ENCODE results near the gene ALPP.
"Not testable (repeated sequence)": the region's sequence is repeated elsewhere in the genome, so short reads cannot be mapped to it uniquely, and the experiment has no call there.

ALPP gene

GRCh38 chr2:232407428-232408150 is 29.0 kb downstream of the ALPP start:
- not testable (repeated sequence) for DNase-seq

- not testable (repeated sequence) for DNase-seq
Observed at GRCh38 chr2:232408269-232408668, 29.7 kb downstream of the ALPP start.

GRCh38 chr2:232409617-232410016 is 31.1 kb downstream of the ALPP start:
- not testable (repeated sequence) for DNase-seq

- DNase-seq = no peak
Observed at GRCh38 chr2:232410238-232410900, 31.8 kb downstream of the ALPP start.

- no peak for DNase-seq
Observed at GRCh38 chr2:232411901-232412629, 33.5 kb downstream of the ALPP start.

GRCh38 chr2:232412986-232413385 is 34.4 kb downstream of the ALPP start:
- no peak for DNase-seq

- no peak for DNase-seq
Observed at GRCh38 chr2:232415138-232415690, 36.7 kb downstream of the ALPP start.

GRCh38 chr2:232415736-232416520 is 37.4 kb downstream of the ALPP start:
- no peak for DNase-seq

- DNase-seq = no peak
Observed at GRCh38 chr2:232416521-232417470, 38.2 kb downstream of the ALPP start.

- no peak for DNase-seq
Observed at GRCh38 chr2:232417489-232417888, 38.9 kb downstream of the ALPP start.

- no peak for DNase-seq
Observed at GRCh38 chr2:232418056-232418455, 39.5 kb downstream of the ALPP start.

- DNase-seq = no peak
Observed at GRCh38 chr2:232418466-232419244, 40.1 kb downstream of the ALPP start.

- no peak for DNase-seq
Observed at GRCh38 chr2:232419245-232420072, 40.9 kb downstream of the ALPP start.

GRCh38 chr2:232420073-232420454 is 41.5 kb downstream of the ALPP start:
- no peak for DNase-seq

GRCh38 chr2:232420463-232421188 is 42.1 kb downstream of the ALPP start:
- DNase-seq = peak; percentile 26

- DNase-seq = no peak
Observed at GRCh38 chr2:232421189-232421785, 42.7 kb downstream of the ALPP start.

- no peak for DNase-seq
Observed at GRCh38 chr2:232422051-232422450, 43.5 kb downstream of the ALPP start.

GRCh38 chr2:232422996-232423395 is 44.4 kb downstream of the ALPP start:
- not testable (repeated sequence) for DNase-seq

GRCh38 chr2:232423407-232423806 is 44.9 kb downstream of the ALPP start:
- not testable (repeated sequence) for DNase-seq

Data from NCI-H2107 (cell line).